Progenitor cell of endocrine pancreas (in vitro differentiated cells): ENCODE measurements around the gene TLR3. TPM values are rescaled to one million over a fixed set of nuclear protein-coding genes. Genes with fewer than 3 reads are reported as not detected.

ENCODE experiments used
- DNase-seq: peaks from one replicate; pipeline ENCODE4 v3.0.0; 2021; ENCODE audit warnings: low spot score; ENCODE audit not compliant: unreplicated experiment
- H3K27ac Mint-ChIP-seq: 2 replicates; pipeline ENCODE4 v1.8.0; 2021; ENCODE audit warnings: mild to moderate bottlenecking, moderate library complexity, mixed read lengths
- H3K27me3 Mint-ChIP-seq: 2 replicates; pipeline ENCODE4 v1.8.0; 2021; ENCODE audit warnings: mixed read lengths
- H3K36me3 Mint-ChIP-seq: 2 replicates; pipeline ENCODE4 v1.8.0; 2022; ENCODE audit warnings: mixed read lengths; ENCODE audit not compliant: insufficient read depth
- H3K4me1 Mint-ChIP-seq: 2 replicates; pipeline ENCODE4 v1.8.0; 2021; ENCODE audit warnings: low read depth, mixed read lengths
- H3K4me3 Mint-ChIP-seq: 2 replicates; pipeline ENCODE4 v1.8.0; 2021; ENCODE audit warnings: low read depth, mild to moderate bottlenecking, moderate library complexity, mixed read lengths
- H3K9me3 Mint-ChIP-seq: 2 replicates; pipeline ENCODE4 v1.8.0; 2021; ENCODE audit warnings: low read depth, mixed read lengths
- total RNA-seq: library from RNA; stranded (reverse); gene quantifications from 2 replicates; pipeline ENCODE4 v1.2.1, GENCODE V29; 2021
- TF ChIP-seq, protein P1 (sequence below): fragments of 200-600 bp; sonication (generic); IDR thresholded peaks from one replicate; pipeline ENCODE4 v1.5.0; 2021; ENCODE audit warnings: antibody characterized with exemption, mild to moderate bottlenecking; ENCODE audit not compliant: unreplicated experiment

The TLR3 gene
- total RNA-seq, 1 donor from 2014 or later = not detected

DNA sequence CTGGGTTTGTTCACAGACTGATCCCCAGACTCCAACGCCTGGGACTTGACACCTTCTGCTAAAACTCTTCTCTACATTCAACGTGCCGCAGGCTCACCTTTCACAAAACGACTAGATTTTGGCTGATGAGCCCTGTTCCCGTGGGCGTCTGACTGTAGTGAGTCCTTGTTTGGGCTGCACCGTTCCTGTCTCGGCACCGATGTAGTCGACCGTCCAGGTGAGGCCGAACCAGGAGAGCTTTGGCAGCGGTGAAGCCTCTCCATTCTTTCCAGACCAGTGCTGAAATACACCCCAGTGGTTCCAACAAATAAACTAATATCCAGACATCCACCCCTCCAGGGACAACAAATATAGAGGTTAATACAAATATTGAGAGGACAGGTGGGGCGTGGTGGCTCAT, 45.0 kb upstream of the TLR3 start:
- H3K4me3 Mint-ChIP-seq = no peak overlapping the region
- H3K9me3 Mint-ChIP-seq = peaks cover 5% of the 10 kb centered on the region
- H3K4me1 Mint-ChIP-seq = no peaks in the 10 kb centered on the region
- TF ChIP-seq, protein P1, sequence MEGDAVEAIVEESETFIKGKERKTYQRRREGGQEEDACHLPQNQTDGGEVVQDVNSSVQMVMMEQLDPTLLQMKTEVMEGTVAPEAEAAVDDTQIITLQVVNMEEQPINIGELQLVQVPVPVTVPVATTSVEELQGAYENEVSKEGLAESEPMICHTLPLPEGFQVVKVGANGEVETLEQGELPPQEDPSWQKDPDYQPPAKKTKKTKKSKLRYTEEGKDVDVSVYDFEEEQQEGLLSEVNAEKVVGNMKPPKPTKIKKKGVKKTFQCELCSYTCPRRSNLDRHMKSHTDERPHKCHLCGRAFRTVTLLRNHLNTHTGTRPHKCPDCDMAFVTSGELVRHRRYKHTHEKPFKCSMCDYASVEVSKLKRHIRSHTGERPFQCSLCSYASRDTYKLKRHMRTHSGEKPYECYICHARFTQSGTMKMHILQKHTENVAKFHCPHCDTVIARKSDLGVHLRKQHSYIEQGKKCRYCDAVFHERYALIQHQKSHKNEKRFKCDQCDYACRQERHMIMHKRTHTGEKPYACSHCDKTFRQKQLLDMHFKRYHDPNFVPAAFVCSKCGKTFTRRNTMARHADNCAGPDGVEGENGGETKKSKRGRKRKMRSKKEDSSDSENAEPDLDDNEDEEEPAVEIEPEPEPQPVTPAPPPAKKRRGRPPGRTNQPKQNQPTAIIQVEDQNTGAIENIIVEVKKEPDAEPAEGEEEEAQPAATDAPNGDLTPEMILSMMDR = no peak
- H3K36me3 Mint-ChIP-seq = no peaks in the 10 kb centered on the region
- H3K27ac Mint-ChIP-seq = no peak overlapping the region
- H3K27me3 Mint-ChIP-seq = peaks cover 22% of the 10 kb centered on the region
- no peak for DNase-seq

DNA sequence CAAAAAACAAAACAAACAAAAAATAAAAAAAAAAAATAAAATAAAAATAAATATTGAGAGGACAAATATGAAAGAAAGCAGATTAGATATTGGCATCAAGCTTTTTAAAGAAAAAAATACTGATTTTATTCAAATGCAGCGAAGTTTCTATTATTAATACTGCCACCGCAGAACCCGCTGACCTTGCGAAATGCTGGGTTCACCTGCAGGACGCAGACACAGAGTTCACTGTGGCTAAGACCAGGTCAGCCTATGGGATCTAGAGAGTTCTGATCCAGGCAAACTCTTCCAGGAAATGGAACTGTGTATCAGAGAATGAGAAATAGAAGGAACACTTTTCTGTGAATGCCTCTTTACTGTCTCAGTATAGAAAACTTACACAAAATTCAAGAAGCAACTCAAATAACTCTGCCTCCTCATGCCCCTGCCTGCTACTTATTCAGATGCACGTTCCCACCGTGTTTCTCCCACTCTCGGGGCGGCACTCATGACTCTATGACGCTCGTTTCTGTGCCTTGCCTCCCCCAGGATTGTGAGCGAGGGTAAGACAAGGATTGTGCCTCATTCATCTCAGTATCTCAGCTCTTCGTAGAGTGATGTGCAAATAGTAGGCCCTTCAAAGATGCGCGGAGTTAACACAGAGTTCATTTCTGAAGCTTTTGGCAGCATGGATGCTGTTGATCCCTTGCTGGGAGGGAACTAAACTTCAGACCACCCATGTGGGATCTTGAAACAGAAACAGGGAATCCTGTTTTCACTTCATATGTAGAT, 44.1 kb upstream of the TLR3 start:
- Mint-ChIP-seq H3K9me3 (peaks cover 7% of the 10 kb centered on the region), H3K4me3 (no peak overlapping the region), H3K4me1 (no peaks in the 10 kb centered on the region), H3K27me3 (peaks cover 20% of the 10 kb centered on the region), H3K27ac (no peak overlapping the region), H3K36me3 (no peaks in the 10 kb centered on the region)
- TF ChIP-seq, protein P1 = no peak
- no peak for DNase-seq

DNA sequence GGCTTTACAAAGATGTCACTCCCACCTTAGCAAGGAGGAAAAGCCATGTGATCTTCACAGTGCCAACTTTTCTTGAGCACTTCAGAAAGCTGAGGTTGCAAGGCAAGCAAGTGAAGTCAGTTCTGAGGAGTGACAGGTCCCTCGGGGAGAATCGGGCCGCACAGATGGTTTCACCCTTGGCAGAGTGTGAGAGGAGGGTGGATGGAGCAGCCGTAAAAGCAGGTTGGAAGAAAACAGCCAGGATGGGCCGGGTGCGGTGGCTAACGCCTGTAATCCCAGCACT, 43.6 kb upstream of the TLR3 start:
- no peaks in the 10 kb centered on the region for H3K36me3 Mint-ChIP-seq
- H3K4me1 Mint-ChIP-seq = no peaks in the 10 kb centered on the region
- TF ChIP-seq, protein P1 = no peak
- no peak overlapping the region for H3K4me3 Mint-ChIP-seq
- no peak for DNase-seq
- H3K27ac Mint-ChIP-seq = no peak overlapping the region
- H3K9me3 Mint-ChIP-seq = peaks cover 7% of the 10 kb centered on the region
- H3K27me3 Mint-ChIP-seq = peaks cover 18% of the 10 kb centered on the region

DNA sequence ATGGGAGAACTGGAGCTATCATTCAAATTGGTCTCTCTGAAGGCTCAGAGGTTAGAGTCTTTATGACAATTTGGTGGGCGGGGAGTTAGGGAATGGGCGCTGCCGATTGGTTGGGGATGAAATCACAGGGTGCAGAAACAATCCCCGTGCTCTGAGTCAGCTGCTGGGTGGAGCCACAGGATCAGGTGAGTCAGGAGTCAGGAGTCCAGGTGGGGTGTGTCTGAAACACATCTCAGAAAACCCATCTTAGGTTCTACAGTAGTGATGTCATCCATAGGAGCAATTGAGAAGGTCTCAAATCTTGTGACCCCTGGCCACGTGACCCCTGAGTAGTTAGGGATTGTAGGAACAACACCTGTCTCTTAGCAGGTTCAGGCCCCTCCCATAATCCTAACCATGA, 41.6 kb upstream of the TLR3 start:
- H3K9me3 Mint-ChIP-seq = peaks cover 7% of the 10 kb centered on the region
- H3K36me3 Mint-ChIP-seq = no peaks in the 10 kb centered on the region
- H3K27ac Mint-ChIP-seq = no peak overlapping the region
- H3K27me3 Mint-ChIP-seq = peaks cover 22% of the 10 kb centered on the region
- H3K4me1 Mint-ChIP-seq = no peaks in the 10 kb centered on the region
- H3K4me3 Mint-ChIP-seq = no peak overlapping the region
- DNase-seq = no peak
- TF ChIP-seq, protein P1 = no peak

DNA sequence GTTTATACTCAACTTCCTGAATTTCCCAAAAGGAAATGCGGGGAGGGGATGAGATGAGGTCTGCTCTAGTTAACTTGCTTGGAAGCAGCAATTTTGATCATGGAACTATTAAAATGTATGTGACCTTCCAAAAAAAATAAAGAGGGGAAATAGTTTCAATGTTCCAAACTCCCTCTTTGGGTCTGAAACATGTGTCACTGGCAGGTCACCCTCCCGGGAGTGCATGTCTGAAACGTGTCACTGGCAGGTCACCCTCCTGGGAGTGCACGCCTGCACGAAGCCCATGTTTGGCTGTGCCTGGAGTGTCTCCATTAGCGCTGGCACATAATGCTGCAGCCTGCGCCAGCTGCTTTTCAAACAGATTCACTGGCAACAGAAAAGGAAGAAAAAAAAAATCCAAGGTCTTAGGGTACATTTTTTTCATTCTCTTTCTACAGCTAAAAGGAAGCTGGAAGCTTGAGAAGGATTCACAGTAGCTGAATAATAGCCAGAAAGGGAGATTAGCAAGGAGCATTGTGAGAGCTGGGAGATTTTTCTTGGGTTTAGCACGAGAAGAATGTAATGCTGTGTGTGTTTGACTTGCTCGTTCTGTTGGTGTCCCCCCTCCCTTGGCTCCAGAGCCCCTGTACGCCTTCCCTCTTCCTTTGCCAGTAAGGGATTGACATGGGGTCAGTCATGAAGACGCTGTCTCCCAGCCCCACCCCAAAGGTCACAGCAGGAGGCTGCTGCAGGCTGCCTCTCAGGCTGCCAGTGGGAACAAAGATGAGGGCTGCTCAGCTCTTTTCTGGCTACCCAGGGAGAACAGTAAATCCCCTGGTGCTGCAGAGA, 39.2 kb upstream of the TLR3 start:
- DNase-seq = no peak
- Mint-ChIP-seq H3K36me3 (peaks cover 6% of the 10 kb centered on the region), H3K4me3 (no peak overlapping the region), H3K4me1 (no peaks in the 10 kb centered on the region), H3K27ac (no peak overlapping the region), H3K9me3 (peaks cover 9% of the 10 kb centered on the region), H3K27me3 (peaks cover 22% of the 10 kb centered on the region)
- TF ChIP-seq, protein P1 = no peak
